ENCODE measurements around the gene P4HTM.

GRCh38 chr3:49029563-49029884 is 39.5 kb downstream of the P4HTM start:
- TF ChIP-seq CTCF (conservative IDR thresholded peaks at IDR 0.05) (no peak), EZH2 (IDR thresholded peaks at IDR 0.05; ENCODE audit: low read depth) (no peak)
